Right ventricle myocardium superior (tissue), 1 donor: ENCODE results near the gene IL17D. TPM values are rescaled to one million over a fixed set of nuclear protein-coding genes. Genes with fewer than 3 reads are reported as not detected.

Experiments used
- ATAC-seq: fragments of 200-7000 bp; cut with Tn5 transposase; one replicate; pipeline ENCODE4 v1.9.1; 2020; ENCODE audit warnings: mild to moderate bottlenecking; ENCODE audit not compliant: poor library complexity
- DNase-seq: peaks from one replicate; pipeline ENCODE4 v3.0.0-alpha.2; 2020
- intact Hi-C: fragments of 100-400 bp; cut with DNase I; formaldehyde crosslinking; loops from one replicate; pipeline ENCODE4 v1.11.2; 2022
- total RNA-seq: library from RNA; stranded (reverse); fragmentation: NEBNext Ultra II Directional; extraction: Animal tissue kit (Norgen Biotek cat#: 25700); gene quantifications from one replicate; pipeline ENCODE4 v1.2.1, GENCODE V29; 2021
- donor health status: DM: no; HTN: yes; CAD: no; lungs with severe emphysema.

IL17D gene
- total RNA-seq, 1 donor from 2014 or later: 0.54 TPM

GRCh38 chr13:20686167-20686566 lies 17.3 kb upstream of the IL17D start:
- ATAC-seq (no peak), DNase-seq (no peak)
- intact Hi-C loops: no loop called here

GRCh38 chr13:20686863-20687579 lies 16.5 kb upstream of the IL17D start:
- DNase-seq (no peak), ATAC-seq (no peak)
- intact Hi-C loops: no loop called here

- ATAC-seq (no peak), DNase-seq (no peak)
- intact Hi-C loops: no loop called here
Measured at GRCh38 chr13:20689291-20689690, 14.2 kb upstream of the IL17D start.

GRCh38 chr13:20691616-20692015 lies 11.9 kb upstream of the IL17D start:
- intact Hi-C loops: no loop called here
- DNase-seq: no peak
- no peak for ATAC-seq

- DNase-seq (no peak), ATAC-seq (no peak)
- intact Hi-C loops: no loop called here
Measured at GRCh38 chr13:20696073-20696472, 7.4 kb upstream of the IL17D start.

GRCh38 chr13:20699715-20700114 lies 3.8 kb upstream of the IL17D start:
- intact Hi-C loops: no loop called here

GRCh38 chr13:20700288-20700687 lies 3.2 kb upstream of the IL17D start:
- DNase-seq: no peak
- ATAC-seq: no peak
- intact Hi-C loops: no loop called here

More at GRCh38 chr13:20699715-20700114, 3.8 kb upstream of the IL17D start:
- no peak for ATAC-seq
- no peak for DNase-seq

GRCh38 chr13:20701461-20701860 lies 2.0 kb upstream of the IL17D start:
- ATAC-seq (no peak), DNase-seq (no peak)
- intact Hi-C loops: no loop called here

- ATAC-seq (no peak), DNase-seq (no peak)
- intact Hi-C loops: no loop called here
Measured at GRCh38 chr13:20702530-20702914, 977 bp upstream of the IL17D start.

GRCh38 chr13:20703780-20704458 lies 420 bp downstream of the IL17D start:
- DNase-seq: peak; percentile 86
- intact Hi-C loops: no loop called here

GRCh38 chr13:20704459-20705069 lies 1.1 kb downstream of the IL17D start:
- intact Hi-C loops: no loop called here
- peak; percentile 4 for ATAC-seq
- no peak for DNase-seq

More at GRCh38 chr13:20703780-20704458, 420 bp downstream of the IL17D start:
- peak; percentile 90 for ATAC-seq

- DNase-seq (no peak), ATAC-seq (no peak)
- intact Hi-C loops: no loop called here
Measured at GRCh38 chr13:20706661-20707060, 3.2 kb downstream of the IL17D start.

GRCh38 chr13:20708216-20708615 lies 4.7 kb downstream of the IL17D start:
- intact Hi-C loops: no loop called here
- ATAC-seq (no peak), DNase-seq (no peak)

GRCh38 chr13:20709369-20709768 lies 5.9 kb downstream of the IL17D start:
- ATAC-seq: no peak
- intact Hi-C loops: no loop called here
- no peak for DNase-seq

- intact Hi-C loops: loop anchor here (5.0 kb wide), 2 partner anchors 118 to 213 kb away; no protein-coding TSS in a partner anchor
- DNase-seq (no peak), ATAC-seq (no peak)
Measured at GRCh38 chr13:20709782-20710181, 6.3 kb downstream of the IL17D start.

- ATAC-seq: no peak
- no peak for DNase-seq
- intact Hi-C loops: loop anchor here (5.0 kb wide), 2 partner anchors 116 to 211 kb away; no protein-coding TSS in a partner anchor
Measured at GRCh38 chr13:20711301-20712044, 8.0 kb downstream of the IL17D start.

- ATAC-seq (no peak), DNase-seq (no peak)
- intact Hi-C loops: loop anchor here (5.0 kb wide), 2 partner anchors 114 to 209 kb away; no protein-coding TSS in a partner anchor
Measured at GRCh38 chr13:20713014-20713376, 9.5 kb downstream of the IL17D start.

- DNase-seq (no peak), ATAC-seq (peak; percentile 8)
- intact Hi-C loops: loop anchor here (5.0 kb wide), 2 partner anchors 114 to 209 kb away; no protein-coding TSS in a partner anchor
Measured at GRCh38 chr13:20713751-20714150, 10.3 kb downstream of the IL17D start.

- no peak for ATAC-seq
- DNase-seq: no peak
- intact Hi-C loops: loop anchor here (5.0 kb wide), 2 partner anchors 113 to 208 kb away; no protein-coding TSS in a partner anchor
Measured at GRCh38 chr13:20714161-20714560, 10.7 kb downstream of the IL17D start.
